GM21526 (cell line): ENCODE results near the gene GABBR2.

Experiments
- ATAC-seq: cut with Tn5 transposase; IDR thresholded peaks from one replicate; pipeline ENCODE4 v1.9.1; 2021; ENCODE audit warnings: moderate library complexity; ENCODE audit not compliant: unreplicated experiment, low FRiP score

Gene GABBR2

GRCh38 chr9:98364086-98364485 is 344.6 kb downstream of the GABBR2 start:
- no peak for ATAC-seq

- no peak for ATAC-seq
Measured at GRCh38 chr9:98363644-98364043, 345.1 kb downstream of the GABBR2 start.

- no peak for ATAC-seq
Measured at GRCh38 chr9:98362624-98363252, 346.0 kb downstream of the GABBR2 start.

- no peak for ATAC-seq
Measured at GRCh38 chr9:98361645-98362044, 347.1 kb downstream of the GABBR2 start.

- ATAC-seq: no peak
Measured at GRCh38 chr9:98360176-98360708, 348.5 kb downstream of the GABBR2 start.

- no peak for ATAC-seq
Measured at GRCh38 chr9:98359569-98359968, 349.2 kb downstream of the GABBR2 start.

- ATAC-seq: no peak
Measured at GRCh38 chr9:98357921-98358535, 350.7 kb downstream of the GABBR2 start.

- ATAC-seq: no peak
Measured at GRCh38 chr9:98356953-98357690, 351.6 kb downstream of the GABBR2 start.

- no peak for ATAC-seq
Measured at GRCh38 chr9:98356326-98356725, 352.4 kb downstream of the GABBR2 start.

GRCh38 chr9:98351370-98351769 is 357.4 kb downstream of the GABBR2 start:
- no peak for ATAC-seq

GRCh38 chr9:98347642-98348041 is 361.1 kb downstream of the GABBR2 start:
- ATAC-seq: no peak

- no peak for ATAC-seq
Measured at GRCh38 chr9:98345011-98345410, 363.7 kb downstream of the GABBR2 start.

- no peak for ATAC-seq
Measured at GRCh38 chr9:98344581-98344980, 364.2 kb downstream of the GABBR2 start.

- ATAC-seq: no peak
Measured at GRCh38 chr9:98342820-98343210, 365.9 kb downstream of the GABBR2 start.

- no peak for ATAC-seq
Measured at GRCh38 chr9:98342098-98342819, 366.5 kb downstream of the GABBR2 start.

- ATAC-seq: no peak
Measured at GRCh38 chr9:98341157-98342097, 367.3 kb downstream of the GABBR2 start.

- ATAC-seq: no peak
Measured at GRCh38 chr9:98339987-98340800, 368.5 kb downstream of the GABBR2 start.

- ATAC-seq: no peak
Measured at GRCh38 chr9:98335661-98336060, 373.1 kb downstream of the GABBR2 start.

GRCh38 chr9:98334796-98335195 is 373.9 kb downstream of the GABBR2 start:
- ATAC-seq: no peak
